H1 (cell line): ENCODE data around the gene PRDX3.

Experiments
- POLR2A ChIP-seq, 2 experiments: IDR thresholded peaks; 1 replicate in 1 of 2; 2 replicates in 1 of 2; pipeline ENCODE4 v1.6.1; 2011; ENCODE audit warnings: low read depth in 2 of 2, low read length in 2 of 2, mild to moderate bottlenecking in 2 of 2; ENCODE audit errors: control extremely low read depth in 1 of 2
- TF ChIP-seq, protein P1 (sequence below), 3 experiments: IDR thresholded peaks; 1 replicate in 2 of 3; 2 replicates in 1 of 3; pipeline versions ENCODE4 v1.5.1 to v1.6.1; 2011; ENCODE audit warnings: low read length in 3 of 3, mild to moderate bottlenecking in 3 of 3, inconsistent platforms in 2 of 3, low read depth in 1 of 3, moderate library complexity in 1 of 3; ENCODE audit not compliant: insufficient read depth in 1 of 3; ENCODE audit errors: control extremely low read depth in 1 of 3

- TF ChIP-seq POLR2A (IDR thresholded peaks at IDR 0.05; ENCODE audit: control extremely low read depth in 1 of 2, low read depth in 2 of 2, low read length in 2 of 2), result no peak
- TF ChIP-seq, protein P1, sequence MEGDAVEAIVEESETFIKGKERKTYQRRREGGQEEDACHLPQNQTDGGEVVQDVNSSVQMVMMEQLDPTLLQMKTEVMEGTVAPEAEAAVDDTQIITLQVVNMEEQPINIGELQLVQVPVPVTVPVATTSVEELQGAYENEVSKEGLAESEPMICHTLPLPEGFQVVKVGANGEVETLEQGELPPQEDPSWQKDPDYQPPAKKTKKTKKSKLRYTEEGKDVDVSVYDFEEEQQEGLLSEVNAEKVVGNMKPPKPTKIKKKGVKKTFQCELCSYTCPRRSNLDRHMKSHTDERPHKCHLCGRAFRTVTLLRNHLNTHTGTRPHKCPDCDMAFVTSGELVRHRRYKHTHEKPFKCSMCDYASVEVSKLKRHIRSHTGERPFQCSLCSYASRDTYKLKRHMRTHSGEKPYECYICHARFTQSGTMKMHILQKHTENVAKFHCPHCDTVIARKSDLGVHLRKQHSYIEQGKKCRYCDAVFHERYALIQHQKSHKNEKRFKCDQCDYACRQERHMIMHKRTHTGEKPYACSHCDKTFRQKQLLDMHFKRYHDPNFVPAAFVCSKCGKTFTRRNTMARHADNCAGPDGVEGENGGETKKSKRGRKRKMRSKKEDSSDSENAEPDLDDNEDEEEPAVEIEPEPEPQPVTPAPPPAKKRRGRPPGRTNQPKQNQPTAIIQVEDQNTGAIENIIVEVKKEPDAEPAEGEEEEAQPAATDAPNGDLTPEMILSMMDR (IDR thresholded peaks at IDR 0.05; ENCODE audit: control extremely low read depth in 1 of 3, insufficient read depth in 1 of 3, low read depth in 1 of 3, low read length in 3 of 3), result no peak
These were observed 38.8 kb upstream of the PRDX3 start for GRCh38 chr10:119217401-119217800.
